Measurements from ENCODE around the gene TMEM63A.
A peak's percentile ranks its signal among the peaks of the same experiment; 100 is the strongest.
"Not testable (repeated sequence)": the region's sequence is repeated elsewhere in the genome, so short reads cannot be mapped to it uniquely, and the experiment has no call there.

The TMEM63A gene

GRCh38 chr1:225881959-225882693 is at the start of gene TMEM63A:
TSS of gene TMEM63A (minus strand) at chr1:225882380. CDS start at chr1:225877580, 4,800 bp downstream.
- peak; percentile 75 for DNase-seq

- DNase-seq = no peak
These were observed 49.3 kb upstream of the TMEM63A start for GRCh38 chr1:225931270-225932136.

GRCh38 chr1:225930566-225930965 is 48.4 kb upstream of the TMEM63A start:
- no peak for DNase-seq

GRCh38 chr1:225929462-225929861 is 47.3 kb upstream of the TMEM63A start:
- not testable (repeated sequence) for DNase-seq

- no peak for DNase-seq
These were observed 46.3 kb upstream of the TMEM63A start for GRCh38 chr1:225928186-225929175.

- DNase-seq = peak; percentile 3
These were observed 44.5 kb upstream of the TMEM63A start for GRCh38 chr1:225926551-225927113.

GRCh38 chr1:225923692-225924555 is 41.7 kb upstream of the TMEM63A start, which contains the start of gene PYCR2:
TSS of gene PYCR2 (minus strand) at chr1:225924250. CDS start at chr1:225924110, 140 bp downstream.
- peak; percentile 94 for DNase-seq

GRCh38 chr1:225923381-225923691 is 41.2 kb upstream of the TMEM63A start:
- no peak for DNase-seq

GRCh38 chr1:225921734-225922709 is 39.8 kb upstream of the TMEM63A start:
- no peak for DNase-seq

- DNase-seq = peak; percentile 29
These were observed 37.7 kb upstream of the TMEM63A start for GRCh38 chr1:225919906-225920305.

- no peak for DNase-seq
These were observed 36.1 kb upstream of the TMEM63A start for GRCh38 chr1:225918280-225918679.

GRCh38 chr1:225917536-225917935 is 35.4 kb upstream of the TMEM63A start:
- DNase-seq = no peak

- DNase-seq = no peak
These were observed 34.9 kb upstream of the TMEM63A start for GRCh38 chr1:225917101-225917500.

GRCh38 chr1:225915538-225915991 is 33.4 kb upstream of the TMEM63A start:
- DNase-seq = no peak

GRCh38 chr1:225914947-225915346 is 32.8 kb upstream of the TMEM63A start:
- no peak for DNase-seq

GRCh38 chr1:225914391-225914790 is 32.2 kb upstream of the TMEM63A start:
- no peak for DNase-seq

- DNase-seq = no peak
These were observed 29.3 kb upstream of the TMEM63A start for GRCh38 chr1:225911191-225912130.

- no peak for DNase-seq
These were observed 27.3 kb upstream of the TMEM63A start for GRCh38 chr1:225909477-225909876.

- DNase-seq = no peak
These were observed 26.6 kb upstream of the TMEM63A start for GRCh38 chr1:225908773-225909172.
